GM21515 (cell line): ENCODE results near the gene MAPKAPK2.

ENCODE experiments used
- ATAC-seq: cut with Tn5 transposase; IDR thresholded peaks from one replicate; pipeline ENCODE4 v1.9.1; 2021; ENCODE audit not compliant: unreplicated experiment

MAPKAPK2 gene

DNA sequence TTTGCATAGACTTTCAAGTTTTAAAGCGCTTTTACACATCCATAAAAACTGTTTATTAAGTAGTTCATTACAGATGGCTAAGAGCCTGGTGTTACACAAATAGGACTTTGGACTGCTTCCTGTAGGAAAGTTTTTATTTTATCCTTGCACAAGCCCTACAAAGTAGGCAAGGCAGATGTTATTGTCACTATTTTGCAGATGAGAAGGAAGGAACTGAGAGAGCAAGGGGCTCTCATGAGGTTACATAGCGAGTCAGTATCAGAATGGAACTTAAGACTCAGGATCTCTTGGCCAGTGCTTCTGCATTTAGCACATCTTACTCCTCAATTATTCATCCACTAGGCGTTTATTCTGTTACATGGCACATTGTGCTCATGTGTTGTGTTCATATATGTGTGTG, 2.6 kb upstream of the MAPKAPK2 start:
- ATAC-seq, result no peak

DNA sequence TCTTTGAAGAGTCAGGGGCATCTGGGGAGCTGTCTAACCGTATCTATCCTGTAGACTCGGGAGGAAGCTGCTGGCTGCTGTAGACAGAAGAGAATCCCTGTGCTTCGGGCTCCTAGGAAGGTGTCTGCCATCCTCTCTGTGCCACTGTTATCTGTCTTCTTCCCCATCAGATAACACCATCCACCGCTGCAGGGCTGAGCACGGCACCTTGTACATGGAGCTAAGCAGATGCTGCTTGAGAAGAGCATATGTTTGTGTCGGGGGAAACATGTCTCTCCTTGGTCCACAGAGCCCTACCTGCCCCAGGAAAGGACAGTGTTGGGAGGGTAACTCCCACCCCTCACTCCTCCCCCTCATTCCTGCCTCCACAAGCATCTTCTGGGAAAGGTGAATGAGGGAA, 1.4 kb upstream of the MAPKAPK2 start:
- ATAC-seq, result no peak

DNA sequence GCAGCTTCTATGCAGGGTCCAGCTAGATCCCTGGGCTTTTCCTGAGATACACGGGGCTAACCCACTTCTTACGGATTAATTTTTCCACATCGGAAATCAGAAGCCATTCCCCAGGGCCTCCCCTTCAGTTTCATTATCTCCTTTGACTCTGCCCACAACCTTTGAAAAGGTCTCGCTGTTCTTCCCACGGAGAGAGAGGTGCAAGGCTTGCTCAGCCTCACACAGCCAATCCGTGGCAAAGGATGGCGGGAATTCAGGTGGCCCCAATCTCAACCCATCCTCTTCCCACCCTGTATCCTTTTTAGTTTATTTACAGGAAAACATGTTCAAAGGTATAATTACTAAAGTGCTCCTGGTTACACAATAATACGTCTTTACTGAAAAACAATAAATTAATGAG, 702 bp upstream of the MAPKAPK2 start:
- ATAC-seq, result no peak

DNA sequence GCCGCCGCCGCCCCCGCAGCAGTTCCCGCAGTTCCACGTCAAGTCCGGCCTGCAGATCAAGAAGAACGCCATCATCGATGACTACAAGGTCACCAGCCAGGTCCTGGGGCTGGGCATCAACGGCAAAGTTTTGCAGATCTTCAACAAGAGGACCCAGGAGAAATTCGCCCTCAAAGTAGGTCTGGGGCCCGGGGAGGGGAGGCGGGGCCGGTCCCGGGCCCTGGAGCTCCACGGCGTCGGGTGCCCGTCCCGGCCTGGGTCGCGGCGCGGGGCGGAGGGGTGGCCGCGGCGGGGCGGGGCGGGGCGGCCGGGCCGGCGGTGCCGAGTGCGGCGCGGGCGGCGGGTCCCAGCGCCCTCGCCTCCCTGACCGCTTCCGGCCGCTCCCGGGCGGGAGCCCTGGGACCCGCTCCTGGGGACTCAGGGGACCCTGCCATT, 646 bp downstream of the MAPKAPK2 start:
- ATAC-seq, result no peak

DNA sequence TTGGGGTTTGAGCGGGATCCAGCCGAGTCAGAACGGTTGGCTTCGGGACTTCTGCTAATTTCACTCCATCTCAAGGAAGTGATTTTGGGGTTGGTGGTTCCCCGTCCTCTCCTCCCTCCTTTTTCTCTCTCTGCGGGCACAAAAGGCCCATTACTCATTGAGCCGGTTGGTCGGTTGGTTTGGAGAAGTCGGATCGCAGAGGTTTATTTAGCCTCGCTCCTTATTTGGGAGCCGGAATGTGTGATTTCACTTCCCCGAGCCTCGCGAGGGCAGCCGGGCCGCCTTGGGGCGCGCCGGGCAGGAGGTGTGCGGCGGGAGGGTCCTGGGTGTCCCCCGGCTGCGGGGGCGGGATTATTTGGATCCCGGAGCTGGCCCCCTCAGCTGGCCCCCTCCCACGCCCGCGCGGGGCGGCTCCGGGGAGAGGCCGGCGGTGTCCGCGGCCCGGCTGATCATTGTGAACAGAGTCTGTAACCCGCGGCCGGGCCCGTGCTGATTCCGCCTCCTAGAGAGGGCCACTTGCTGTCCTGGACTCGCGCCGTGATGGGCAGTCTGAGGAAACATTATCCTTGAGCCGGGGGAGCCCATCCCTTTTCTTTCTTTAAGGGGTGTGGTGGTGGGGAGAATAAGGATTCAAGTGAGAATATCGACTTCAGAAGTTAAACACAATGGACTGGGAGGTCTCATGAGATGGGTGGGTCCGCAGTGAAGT, 1.2 kb downstream of the MAPKAPK2 start:
- no peak for ATAC-seq

DNA sequence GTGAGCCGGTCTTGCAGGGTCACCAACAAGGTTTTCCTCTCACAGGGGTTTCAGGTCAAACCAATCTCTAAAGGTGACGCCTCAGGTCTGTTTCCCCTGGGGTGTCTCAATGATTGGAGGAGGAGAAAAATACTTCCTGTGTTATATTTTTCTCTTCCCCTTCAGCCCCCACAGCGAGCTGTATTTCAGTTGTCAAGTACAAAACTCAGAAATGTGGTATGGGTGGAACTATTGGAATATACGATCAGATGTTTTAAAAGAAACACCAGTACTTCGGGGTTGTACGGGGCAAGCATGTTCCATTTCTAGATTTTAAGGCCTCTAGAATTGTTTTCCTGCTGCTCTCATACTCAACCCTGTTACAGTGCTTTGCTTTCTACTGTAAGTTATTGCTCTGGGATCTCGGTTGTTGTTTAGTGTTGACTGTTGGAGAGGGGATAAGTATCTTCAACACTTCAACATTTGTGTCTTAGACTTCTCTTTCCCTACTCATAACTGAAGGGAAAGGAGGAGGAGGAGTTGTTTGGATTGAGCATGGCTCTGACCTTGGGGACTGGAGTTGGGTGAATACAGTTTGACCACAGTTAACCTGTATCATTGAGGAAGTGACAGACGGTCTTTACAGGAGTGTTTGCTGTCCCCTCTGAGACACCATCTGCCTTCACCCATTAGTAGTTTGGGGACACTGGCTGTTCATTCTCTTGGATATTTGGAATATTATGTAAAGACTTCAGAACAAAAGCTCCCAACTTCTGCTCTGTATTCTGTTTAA, 2.0 kb downstream of the MAPKAPK2 start:
- peak; percentile 34 for ATAC-seq

DNA sequence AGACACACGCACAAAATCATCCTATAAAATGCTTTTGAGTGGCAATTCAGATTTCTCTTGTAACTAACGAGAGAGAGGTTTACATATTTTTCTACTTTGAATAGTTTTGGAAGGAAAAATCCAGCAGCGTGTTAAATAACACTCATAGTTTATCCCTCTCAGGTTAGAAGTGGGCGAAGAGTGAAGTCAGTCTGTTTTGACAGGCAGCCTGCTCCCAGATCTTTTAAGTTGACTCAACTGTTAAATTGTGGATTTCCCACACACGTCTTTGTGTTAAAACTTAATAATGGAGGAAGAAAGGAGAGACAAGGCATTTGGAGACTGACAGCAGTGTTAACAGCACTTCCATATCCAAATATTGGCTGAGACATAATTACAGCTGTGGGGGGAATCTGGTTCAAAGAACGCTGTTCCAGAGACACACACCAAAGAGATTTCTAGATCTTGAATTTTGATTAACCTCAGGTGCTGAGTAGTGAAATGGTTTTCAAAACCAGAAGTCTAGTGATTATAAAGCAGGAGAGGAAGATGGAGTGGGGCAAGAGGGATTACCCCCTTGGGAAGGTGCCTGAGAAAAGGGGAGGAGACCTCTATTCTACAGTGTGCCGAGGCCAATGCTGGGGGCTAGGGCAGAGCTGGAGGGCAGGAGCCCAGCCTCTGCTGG, 2.7 kb downstream of the MAPKAPK2 start:
- ATAC-seq, result no peak

DNA sequence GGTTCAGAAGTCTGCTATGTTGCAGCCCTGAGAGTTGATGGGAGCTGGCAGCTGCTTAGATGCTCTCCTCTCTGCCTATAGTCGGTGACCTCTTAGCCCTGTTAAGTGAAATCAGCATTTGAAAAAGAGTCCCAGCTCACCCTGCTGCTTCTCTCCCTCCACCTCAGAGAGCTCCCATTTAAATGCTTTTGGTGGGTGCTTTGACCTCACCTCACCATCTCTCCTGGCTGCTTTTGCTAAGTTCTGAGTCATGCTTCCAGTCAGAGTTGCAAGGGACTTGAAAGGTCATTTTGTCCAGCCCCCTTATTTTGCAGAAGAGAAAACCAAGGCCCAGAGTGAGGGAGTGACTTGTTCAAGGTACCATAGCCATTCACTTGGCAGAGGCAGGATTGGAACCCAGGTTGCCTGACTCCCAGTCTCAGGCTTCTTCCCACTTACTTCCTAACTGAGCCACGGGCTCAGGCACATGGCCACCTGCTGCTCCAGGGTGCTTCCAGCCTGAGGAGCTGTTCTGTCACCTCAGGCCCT, 3.3 kb downstream of the MAPKAPK2 start:
- no peak for ATAC-seq

DNA sequence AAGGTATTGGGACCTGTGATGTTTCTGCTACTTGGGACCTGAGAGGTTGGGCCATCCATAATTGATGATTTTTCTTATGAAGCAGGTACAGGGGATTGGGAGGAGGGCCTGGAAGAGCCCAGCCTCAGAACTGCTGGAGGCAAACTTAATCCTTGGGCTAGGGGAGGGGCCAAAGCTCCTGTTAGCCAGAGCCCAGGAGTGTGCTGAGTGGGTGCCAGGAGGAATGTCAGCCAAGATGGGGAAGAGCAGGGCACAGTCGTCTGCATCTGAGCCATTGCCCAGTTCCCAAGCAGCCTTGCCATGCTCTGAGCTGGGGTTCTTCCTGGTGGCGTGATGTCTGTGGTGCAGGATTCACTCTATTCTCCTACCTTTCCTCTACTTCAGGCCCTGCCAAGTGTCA, 5.8 kb downstream of the MAPKAPK2 start:
- no peak for ATAC-seq

DNA sequence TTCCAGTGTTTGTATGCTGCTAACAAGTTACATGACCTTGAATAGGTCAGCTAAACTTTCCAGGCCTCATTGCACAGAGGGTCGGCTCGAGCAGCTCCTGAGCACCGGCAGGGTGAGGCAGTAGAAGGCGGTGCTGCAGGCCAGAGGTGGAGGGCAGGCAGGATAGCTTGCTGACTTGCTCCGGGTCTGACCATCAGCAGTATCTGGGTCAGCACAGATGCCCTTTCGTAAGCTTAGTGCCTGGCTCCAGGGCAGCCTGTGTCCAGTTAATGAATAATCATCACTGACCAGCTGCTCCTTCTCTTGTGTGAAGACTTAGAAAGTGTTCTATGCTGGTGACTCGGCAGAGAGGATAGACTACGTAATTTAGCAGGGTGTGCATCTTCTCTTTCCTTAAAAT, 6.9 kb downstream of the MAPKAPK2 start:
- ATAC-seq, result no peak

DNA sequence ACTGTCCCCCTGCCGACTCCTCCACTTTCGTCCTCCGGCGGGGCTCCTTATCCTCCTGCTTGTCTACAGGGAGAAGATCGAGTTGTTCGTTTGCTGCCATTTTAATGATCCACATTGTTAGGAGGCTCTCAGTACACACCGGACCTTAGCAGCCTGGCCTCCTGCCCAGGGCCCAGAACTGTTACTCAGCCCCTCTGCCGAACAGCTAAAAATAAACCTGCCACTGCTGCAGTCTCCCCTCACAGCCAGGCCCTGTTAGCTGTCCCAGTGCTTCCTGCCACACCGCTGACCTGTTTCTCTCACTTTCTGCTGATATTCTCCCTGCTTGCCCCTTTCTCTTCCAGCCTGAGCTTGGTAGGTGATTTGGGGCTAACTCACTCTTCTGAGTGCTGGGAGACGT, 8.3 kb downstream of the MAPKAPK2 start:
- ATAC-seq, result no peak

DNA sequence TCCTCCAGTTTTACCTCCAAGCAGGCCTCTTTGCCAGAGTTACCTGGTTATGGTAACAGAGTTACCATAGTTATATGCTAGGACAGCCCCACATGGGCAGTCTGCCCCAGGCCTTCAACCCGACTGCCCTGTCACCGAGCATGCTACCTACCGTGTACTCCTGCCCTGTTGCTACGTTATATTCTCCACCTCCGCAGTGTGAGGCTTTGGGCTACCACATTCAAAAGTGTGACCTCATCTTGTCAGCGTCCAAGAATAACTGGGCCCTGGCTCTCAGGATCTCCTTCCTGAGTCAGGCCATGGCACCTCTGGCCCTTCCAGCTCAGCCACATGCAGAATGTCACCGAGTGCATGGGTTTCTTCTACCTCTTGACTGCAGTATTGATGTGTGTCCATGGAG, 8.9 kb downstream of the MAPKAPK2 start:
- ATAC-seq, result no peak

DNA sequence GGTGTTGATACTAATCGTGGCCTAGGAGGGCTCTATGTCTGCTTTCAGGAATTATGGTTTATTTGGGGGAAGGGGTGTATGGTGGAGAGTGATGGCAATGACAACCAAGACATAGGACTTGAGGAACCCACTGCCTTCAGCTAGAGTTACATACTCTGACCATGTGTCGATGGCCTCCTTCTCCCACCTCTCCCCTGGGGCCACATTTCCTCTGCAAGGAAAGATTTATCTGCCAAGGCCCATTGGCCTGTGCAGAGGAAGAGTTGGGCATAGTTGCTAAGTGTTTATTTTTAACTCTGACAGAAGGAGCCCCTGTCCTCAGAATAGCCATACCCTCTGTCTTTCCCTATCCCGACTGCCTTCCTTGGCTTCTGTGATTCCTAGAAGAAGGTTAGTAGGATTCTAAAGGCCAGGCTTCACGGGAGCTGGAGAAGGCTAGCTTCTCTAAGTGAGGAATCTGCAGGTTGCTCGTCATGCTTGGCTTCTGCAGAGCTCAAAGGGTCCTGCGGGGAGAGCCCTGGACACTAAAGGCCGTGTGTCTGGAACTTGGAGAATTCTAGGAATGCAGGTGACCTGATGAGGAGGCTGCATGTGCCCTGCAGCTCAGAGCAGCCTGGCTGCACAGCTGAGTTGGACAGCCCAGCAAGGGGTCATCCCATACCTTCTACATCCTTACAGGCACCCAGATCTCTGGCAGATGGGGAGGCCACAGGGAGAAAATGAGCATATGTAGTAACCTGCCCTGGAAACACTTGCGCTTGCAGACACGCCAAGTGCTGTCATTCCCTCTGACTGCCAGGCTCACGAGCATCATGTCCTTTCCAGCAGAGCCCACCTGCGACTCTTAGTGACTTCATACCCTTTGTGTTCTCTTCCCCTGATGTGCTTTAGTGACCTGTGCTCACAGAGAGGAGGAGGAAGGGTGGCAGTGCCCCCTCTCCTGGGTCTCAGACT, 9.7 kb downstream of the MAPKAPK2 start:
- no peak for ATAC-seq

DNA sequence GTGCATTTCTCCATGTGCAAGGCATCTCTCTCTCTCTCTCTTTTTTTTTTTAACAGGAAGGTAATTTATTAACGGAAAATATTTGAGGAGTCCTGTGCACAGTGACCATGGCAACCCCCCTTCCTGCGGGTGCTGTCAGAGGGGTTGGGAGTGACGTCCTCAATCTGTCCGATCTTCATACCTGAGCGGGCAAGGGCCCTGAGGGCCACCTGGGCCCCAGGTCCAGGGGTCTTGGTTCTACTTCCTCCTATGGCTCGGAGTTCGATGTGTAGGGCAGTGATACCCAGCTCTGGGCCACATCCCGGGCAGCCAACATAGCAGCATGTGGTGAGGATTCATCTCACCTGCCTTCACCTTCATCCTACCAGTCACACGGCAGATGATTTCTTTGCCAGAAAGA, 11.0 kb downstream of the MAPKAPK2 start:
- no peak for ATAC-seq

DNA sequence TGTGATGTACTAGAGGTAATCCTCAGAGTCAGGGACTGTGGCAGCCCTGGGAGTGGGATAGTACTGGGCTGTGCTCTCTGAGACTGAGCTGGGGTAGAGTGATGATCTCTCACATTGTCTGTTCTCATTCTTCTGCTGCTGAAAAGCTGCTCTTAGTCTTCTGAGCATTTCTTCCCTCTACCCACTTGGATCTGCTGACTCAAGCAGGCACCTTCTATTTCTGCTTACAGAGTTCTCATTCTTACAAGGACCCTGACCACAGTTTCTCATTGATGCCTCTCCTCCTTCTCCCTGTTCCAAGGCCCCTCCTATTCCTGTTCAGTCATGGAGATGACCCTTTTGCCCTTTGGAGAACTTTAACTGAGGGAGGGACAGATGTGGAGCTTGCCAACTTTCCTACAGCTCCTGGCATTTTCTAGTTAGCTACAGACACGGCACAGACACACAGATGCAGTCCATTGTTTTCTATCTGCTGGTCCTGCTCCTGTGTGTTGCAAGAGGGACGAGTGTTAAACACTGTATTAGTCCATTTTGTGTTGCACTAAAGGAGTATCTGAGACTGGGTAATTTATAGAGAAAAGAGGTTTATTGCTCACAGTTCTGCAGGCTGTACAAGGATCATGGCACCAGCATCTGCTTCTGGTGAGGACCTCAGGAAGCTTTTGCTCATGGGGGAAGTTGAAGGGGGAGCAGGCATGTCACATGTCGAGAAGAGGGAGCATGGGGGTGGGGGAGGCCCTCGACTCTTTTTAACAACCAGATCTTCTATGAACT, 12.3 kb downstream of the MAPKAPK2 start:
- no peak for ATAC-seq

DNA sequence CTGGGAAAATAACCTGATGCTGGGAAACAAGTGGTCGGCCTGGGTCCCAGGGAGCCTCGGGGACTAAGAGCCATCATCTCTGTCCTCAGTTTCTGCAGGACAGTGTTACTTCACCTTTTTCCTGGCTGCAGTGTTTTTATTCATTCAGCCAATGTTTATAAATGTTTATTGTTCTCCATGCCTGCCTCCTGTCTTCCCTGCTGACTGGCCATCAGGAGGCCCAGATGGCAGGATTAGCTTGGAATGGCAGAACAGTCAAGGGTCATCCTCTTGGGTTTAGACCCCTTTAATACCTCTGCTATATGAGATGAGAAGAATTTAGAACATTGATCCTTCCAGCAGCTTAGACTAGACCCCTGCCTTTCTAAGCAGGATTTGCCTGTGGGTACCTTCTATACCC, 13.3 kb downstream of the MAPKAPK2 start:
- no peak for ATAC-seq

DNA sequence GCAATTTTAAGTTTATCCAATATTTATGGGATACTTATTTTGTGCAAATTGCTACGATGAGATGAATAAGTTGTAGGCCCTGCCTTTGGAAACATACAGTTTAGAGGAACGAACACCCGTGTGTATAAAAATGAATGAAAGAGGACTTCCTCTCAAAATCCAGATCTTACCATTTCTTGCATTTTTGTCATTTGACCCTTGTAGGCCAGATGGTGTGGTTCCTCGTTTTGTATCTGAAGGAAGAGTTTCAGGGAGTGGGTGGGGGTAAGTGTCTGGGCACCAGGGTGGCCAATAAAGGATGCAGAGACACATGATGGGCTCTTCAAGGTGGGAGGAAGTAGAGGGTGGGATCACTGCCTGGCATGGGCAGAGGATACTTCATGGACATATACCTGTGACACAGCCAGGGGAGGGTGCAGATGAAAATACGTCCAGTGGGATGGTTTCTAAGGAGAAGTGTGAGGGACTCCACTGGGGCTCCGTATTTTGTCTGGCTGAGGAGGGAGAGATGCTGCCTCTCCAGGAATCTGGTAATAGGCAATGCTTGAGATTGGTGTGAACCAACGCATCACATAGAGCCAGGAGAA, 14.4 kb downstream of the MAPKAPK2 start:
- ATAC-seq, result no peak

DNA sequence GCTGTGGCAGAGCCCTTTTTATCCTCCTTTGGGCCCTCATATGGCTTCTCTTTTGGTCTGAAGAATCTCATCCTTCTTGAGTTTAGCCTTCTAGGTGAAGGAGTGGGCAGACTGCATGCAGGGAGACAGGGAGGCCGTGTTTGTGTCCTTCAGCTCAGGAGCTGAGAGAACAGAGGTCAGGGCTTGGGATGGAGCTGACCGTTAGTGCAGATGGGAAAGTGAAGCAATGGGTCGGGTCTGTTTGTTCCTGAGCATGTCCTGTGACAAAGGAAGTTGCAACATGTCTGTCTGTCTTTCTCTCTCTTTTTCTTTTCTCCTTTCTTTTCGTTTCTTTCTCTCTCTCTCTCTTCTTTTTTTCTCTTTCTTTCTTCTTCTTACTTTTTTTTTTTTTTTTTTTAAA, 14.9 kb downstream of the MAPKAPK2 start:
- ATAC-seq, result no peak

DNA sequence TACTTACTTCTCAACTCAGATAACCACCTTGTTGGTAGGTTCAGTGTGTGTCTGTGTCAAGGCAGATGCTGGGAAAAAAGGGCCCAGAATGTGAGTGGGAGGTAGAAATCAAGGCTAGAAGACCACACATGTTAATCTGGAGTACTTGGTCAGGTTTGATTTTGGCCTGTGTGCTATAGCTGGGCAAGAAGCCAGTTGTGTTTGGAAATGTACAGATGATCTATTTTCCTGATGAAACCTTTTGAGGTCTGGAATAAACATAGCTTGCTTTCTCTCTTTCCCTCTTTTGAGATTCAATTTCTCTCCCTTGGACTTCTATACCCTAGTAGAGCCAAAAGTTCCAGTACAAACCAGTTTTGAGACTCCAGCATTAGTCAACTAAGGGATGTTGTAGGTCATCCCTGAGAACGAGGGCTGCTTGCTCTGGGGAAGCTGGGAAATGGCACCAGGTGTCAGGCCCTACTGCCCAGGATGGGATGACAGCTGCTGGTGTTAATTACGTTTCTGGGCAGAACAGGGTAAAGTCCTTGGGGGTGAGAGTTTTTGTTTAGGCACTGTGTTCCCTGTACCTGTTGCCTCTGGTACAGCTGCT, 15.8 kb downstream of the MAPKAPK2 start:
- ATAC-seq, result no peak
